Tongue (tissue), 2 donors: ENCODE results near the gene TRNAU1AP. TPM values are rescaled to one million over a fixed set of nuclear protein-coding genes. Genes with fewer than 3 reads are reported as not detected.
A peak's percentile ranks its signal among the peaks of the same experiment; 100 is the strongest.
"Not testable (repeated sequence)": the region's sequence is repeated elsewhere in the genome, so short reads cannot be mapped to it uniquely, and the experiment has no call there.

Experiments used
- DNase-seq: peaks from one replicate; pipeline ENCODE4 v3.0.0-alpha.2; 2015
- total RNA-seq: library from RNA; depleted of rRNA; stranded (reverse); fragments of >200 nt; gene quantifications from one replicate; pipeline ENCODE4 v1.2.3, GENCODE V29; 2014

Gene TRNAU1AP
- total RNA-seq, 1 donor from 2014 or later, result 21.7 TPM

DNA sequence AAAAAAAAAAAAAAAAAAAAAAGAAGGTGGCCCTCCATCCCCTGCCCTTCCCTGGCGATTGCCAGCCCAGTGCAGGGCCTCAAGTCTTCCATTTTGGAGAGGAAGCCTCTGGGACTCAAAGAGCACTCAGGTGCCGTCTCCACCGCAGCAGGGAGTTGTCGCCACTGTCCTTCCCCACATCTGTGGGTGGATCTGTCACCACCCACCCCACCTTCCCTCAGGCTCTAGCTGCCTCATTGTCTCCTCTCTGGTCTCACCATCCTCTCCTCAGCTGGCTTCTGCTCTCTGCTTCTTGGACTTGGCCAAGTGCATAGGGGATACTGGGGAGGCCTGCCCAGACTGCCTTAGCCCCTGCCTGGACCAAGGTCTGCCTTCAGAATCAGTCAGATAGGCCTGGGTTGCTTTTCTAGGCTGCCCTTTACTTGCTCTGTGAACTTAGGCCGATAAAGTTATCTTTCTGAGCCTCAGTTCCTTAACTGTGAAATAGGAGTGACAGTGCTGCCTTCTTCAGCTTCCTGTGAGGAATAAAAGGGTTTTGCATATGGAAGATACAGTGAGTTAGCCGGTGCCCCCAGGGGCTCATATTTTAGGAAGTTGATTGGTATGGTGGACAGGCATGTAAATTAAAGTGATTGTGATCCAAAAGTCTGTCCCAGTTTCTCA is 31.3 kb upstream of the TRNAU1AP start:
- no peak for DNase-seq

DNA sequence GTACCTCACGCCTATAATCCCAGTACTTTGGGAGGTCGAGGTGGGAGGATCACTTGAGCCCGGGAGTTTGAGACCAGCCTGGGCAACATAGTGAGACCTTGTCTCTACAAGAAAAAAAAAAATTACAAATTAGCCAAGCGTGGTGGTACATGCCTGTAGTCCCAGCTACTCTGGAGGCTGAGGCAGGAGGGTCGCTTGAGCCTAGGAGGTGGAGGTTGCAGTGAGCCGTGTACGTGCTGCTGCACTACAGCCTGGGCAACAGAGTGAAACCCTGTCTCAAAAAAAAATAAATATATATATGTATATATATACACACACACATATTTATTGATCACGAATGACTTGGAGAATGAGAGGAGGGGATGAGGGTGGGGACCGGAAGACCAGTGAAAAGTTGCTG is 30.3 kb upstream of the TRNAU1AP start:
- DNase-seq, result not testable (repeated sequence)

DNA sequence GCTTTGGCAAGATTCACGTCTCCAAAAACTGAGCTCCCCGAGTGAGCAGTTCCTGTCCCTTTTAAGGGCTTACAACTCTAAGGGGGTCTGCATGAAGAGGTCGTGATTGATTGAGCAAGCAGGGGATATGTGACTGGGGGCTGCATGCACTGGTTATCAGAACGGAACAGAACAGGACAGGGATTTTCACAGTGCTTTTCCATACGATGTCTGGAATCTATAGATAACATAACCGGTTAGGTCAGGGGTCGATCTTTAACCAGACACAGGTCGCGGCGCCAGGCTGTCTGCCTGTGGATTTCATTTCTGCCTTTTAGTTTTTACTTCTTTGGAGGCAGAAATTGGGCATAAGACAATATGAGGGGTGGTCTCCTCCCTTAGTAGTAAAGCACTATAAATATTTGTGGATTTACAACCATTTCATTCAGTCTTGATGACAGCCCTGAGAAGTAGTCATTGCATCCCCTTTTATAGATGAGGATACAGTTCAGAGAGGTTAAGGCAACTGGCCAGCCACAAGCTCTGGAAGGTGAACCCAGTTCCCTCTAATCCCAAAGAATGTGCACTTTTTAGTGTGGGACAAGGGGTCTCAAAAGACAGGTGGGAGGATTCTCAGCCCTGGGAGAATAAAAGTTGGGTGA is 27.8 kb upstream of the TRNAU1AP start:
- not testable (repeated sequence) for DNase-seq

DNA sequence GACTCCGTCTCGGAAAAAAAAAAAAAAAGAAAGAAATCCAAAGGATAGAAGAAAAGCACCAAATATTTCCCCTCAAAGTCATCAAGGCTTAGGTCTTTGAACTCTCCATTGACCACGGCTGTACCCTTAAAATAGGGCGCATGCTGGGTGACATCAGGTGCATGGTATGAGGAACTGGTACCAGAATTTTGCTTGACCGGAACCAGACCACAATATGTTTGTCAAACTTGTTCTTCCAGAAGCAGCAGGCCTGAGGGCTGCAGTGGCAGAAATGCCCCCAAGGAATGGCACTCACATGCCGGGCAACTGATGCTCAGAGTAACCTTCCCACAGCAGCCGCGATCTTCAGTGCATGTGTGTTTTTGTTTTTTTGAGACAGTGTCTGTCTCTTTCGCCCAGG is 26.0 kb upstream of the TRNAU1AP start:
- DNase-seq, result no peak

DNA sequence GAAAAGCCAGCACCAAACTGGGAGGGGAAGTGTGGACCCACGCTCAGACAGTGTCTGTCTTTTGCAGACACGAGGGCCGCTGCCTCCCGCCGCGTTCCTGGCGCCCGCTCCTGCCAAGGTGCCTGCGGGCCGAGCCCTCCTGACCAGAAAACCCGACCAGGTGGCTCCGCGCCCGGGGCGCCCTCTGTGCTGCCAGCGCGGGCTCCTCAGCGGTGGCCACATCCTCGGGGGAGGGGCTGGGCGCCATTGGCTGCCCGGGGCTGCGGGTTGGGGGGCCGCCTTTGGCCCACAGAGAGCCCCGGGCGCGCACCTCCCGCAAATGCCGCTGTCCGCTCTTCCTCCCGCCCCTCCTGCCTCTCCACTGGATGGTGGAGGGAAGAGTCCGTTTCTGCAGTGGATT is 22.4 kb upstream of the TRNAU1AP start:
- DNase-seq, result no peak

DNA sequence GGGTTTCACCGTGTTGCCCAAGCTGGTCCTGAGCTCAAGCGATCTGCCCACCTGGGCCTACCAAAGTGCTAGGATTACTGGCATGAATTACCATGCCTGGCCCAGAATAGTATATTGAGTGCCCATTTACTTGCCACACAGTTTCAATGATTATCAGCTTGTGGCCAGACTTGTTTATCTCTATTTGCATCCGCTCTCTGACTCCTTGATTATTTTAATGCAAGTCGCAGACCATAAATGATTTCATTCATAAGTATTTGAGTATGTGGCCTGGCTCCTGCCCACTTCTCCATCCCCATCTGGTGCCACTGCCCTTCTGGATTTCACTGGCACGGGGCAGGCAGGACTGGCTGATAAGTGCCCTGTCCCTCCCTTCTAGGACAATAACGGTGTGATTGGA is 18.2 kb upstream of the TRNAU1AP start:
- no peak for DNase-seq

DNA sequence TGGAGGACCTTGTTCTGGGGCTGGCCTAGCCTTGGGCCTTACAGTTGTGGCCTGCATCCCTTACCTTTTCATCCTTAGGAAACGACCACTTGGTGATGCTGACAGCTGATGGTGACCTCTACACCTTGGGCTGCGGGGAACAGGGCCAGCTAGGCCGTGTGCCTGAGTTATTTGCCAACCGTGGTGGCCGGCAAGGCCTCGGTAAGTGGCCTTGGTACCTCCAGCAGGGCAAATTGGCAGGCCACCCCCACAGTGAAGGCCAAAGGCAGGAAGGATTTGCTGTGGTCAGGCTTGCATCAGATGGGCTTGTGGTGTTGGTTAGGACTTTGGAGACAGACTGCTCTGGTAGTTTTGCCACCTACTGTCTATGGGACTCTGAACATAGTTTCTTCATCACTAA is 17.7 kb upstream of the TRNAU1AP start:
- DNase-seq, result no peak

DNA sequence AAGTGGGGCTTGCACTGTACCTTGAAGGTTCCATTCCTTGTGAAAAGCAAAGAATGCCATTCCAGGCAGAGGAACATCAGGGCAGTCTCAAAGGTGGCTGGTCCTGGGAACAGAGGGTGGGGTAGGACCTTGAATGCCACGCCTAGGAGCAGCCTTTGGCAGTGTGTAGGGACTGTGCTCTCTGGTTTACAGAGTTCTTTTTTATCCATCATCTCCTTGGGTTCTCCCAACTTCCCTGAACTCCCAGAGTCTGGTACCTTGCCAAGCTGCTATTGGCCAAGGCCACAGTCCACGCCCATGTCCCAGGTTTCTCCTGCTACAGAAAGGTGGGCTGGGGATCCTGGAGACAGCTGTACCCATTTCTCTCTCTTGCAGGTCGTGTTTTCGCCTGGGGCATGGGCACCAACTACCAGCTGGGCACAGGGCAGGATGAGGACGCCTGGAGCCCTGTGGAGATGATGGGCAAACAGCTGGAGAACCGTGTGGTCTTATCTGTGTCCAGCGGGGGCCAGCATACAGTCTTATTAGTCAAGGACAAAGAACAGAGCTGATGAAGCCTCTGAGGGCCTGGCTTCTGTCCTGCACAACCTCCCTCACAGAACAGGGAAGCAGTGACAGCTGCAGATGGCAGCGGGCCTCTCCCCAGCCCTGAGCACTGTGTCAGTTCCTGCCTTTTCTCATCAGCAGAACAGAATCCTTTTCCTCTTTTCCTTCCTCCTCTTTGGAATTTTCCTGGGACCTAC is 15.3 kb upstream of the TRNAU1AP start:
- DNase-seq, result peak; percentile 44

DNA sequence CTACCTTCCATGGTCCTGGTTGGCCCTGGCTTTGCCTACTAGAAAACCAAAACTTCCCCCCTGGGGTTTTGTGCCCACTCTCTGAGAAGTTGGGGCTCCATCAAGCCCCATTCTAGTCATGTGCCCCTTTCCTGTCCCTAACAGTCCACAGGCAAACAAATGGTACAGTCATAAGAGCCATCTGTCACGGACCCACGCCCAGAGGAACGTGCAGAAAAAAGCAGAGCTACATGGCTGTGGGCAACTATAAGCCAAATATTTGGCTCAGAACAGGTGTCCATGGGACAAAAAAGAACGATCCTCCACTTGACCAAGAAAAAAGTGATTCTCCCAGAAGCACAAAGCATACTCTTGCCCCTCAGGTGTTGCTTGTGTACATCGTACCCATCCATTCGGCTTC is 14.6 kb upstream of the TRNAU1AP start:
- DNase-seq, result peak; percentile 20

DNA sequence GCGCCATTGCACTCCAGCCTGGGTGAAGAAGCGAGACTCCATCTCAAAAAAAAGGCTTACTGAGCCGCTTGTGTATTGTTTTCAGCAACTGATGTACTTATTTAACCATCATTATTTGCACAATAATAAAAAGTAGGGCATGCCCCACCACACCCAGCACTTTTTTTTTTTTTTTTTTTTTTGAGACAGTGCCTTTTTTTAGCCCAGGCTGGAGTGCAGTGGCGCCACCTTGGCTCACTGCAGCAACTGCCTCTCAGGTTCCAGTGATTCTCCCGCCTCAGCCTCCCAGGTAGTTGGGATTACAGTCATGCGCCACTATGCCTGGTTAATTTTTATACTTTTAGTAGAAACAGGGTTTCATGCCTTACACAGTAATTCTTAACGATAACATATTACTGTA is 12.2 kb upstream of the TRNAU1AP start:
- no peak for DNase-seq

DNA sequence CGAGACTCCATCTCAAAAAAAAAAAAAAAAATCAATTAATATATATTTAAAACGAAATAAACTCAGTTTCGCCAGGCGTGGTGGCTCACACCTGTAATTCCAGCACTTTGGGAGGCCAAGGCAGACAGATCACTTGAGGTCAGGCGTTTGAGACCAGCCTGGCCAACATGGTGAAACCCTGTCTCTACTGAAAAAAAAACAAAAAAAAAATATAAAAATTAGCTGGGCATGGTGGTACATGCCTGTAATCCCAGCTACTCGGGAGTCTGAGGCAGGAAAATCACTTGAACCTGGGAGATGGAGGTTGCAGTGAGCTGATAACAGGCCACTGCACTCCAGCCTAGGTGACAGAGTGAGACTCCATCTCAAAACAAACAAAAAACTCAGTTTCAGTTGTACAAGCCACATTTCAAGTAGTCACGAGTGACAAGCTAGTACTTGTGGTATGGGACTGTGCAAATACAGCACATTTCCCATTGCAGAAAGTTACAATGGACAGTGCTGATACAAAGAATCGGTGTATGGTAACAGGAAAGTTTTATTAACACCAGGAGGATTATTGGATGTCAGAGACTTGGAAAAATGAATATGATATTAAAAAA is 11.4 kb upstream of the TRNAU1AP start:
- not testable (repeated sequence) for DNase-seq

DNA sequence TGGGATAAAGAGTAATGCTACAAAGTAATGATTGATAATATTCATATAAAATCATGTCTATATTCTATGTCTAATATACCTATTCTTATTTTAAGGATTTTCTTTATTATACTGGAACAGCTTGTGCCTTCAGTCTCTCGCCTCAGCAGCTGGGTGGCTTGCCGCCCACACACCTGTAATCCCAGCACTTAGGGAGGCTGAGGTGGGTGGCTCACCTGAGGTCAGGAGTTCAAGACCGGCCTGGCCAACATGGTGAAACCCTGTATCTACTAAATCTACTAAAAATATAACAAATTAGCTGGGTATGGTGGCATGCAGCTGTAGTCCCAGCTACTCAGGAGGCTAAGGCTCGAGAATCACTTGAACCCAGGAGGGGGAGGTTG is 7.6 kb upstream of the TRNAU1AP start:
- DNase-seq, result no peak

DNA sequence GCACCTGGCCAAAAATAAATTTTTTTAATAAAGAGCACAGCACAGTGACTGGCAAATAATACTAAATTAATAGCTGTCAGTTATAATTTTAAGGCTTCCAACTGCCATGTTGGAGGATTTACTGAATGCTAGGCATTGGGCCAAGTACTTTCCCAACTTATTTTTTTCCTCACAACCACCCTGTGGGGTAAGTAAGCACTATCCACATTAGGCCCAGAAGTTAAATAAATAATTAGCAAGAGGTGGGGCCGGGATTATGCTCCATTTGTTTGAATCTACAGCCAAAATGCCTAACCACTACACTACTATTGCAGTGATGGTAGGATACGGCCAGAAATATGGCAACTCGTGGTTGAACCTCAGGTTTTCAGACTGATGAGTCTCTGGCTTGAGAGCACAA is 4.6 kb upstream of the TRNAU1AP start:
- no peak for DNase-seq

DNA sequence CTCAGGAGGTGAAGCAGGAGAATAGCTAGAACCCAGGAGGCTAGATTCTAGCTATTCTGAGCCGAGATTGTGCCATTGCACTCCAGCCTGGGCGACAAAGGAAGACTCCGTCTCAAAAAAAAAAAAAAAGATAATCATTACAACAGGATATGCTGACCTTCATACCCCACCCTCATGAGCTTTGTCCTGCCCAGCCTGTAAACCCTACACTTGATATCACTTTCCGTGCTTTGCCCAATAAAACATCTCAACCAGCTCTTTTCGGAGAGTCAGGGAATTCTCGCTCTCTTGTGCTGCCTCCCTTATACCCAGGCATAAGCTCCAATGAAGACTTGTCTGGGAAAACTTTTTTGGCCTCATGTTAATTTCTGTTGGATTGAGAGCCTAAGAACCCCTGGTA is 1.5 kb upstream of the TRNAU1AP start:
- no peak for DNase-seq

DNA sequence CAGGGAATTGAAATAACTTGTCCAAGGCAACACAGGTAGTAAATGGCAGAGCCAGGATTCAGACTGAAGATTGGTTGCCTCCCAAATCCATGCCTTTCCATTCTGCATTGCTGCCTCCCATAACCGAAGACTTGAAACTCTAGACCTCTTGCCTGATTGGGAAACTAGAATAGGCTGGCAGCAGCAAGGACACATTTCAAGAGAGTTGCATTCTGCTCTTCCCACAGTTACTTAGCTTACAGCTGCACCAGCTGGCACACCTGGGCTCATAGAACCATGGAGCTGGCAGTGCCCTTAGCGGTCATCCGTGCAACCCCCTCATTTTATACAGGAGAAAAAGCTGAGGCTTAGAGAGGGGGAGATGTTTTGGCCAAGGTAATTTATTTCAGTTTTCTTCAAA is 8.0 kb downstream of the TRNAU1AP start:
- no peak for DNase-seq

DNA sequence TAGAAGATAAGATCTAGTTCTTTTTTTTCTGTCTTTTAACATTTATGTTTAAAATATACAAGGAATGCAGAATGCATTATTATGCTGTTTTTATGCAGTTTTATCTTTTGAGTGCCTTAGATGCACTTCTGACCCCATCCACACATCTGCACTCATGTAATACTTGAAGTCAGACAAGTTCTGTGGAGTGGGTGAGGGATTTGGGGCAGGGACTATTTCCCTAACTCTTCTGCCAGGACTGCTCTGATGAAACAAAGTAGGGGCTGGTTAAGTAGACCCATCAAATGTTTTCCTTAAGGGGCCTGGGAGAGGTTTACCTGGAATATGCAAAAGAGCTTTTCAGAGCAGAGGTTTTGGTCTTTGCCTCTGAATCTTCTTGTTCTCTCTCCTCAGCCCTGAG is 11.4 kb downstream of the TRNAU1AP start:
- no peak for DNase-seq

DNA sequence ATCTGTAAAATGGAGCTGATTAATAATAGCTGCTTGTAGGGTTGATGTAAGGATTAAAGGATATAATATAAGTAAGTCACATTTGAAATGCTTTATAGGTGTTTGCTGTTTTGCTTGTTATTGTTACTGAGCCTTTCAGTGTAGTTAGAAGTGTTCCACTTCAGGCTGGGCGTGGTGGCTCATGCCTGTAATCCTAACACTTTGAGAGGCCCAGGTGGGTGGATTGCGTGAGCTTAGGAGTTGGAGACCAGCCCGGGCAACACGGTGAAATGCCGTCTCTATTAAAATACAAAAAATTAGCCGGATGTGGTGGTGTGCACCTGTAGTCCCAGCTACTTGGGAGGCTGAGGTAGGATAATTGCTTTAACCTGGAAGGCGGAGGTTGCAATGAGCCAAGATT is 12.2 kb downstream of the TRNAU1AP start:
- no peak for DNase-seq

DNA sequence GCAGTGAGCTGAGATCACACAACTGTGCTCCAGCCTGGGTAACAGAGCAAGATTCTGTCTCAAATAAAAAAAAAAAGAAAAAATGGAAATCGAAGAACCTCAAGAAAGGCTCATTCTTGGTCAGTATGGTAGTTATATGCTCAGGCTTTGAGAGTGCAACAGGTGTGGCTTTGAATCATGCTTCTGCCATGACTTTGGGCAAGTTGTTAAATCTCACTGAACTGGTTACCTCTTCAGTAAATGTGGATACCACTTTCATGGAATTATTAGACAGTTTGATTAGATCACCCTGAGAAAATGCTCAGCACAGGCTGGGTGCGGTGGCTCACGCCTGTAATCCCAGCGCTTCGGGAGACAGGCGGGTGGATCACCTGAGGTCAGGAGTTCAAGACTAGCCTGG is 12.8 kb downstream of the TRNAU1AP start:
- DNase-seq, result no peak

DNA sequence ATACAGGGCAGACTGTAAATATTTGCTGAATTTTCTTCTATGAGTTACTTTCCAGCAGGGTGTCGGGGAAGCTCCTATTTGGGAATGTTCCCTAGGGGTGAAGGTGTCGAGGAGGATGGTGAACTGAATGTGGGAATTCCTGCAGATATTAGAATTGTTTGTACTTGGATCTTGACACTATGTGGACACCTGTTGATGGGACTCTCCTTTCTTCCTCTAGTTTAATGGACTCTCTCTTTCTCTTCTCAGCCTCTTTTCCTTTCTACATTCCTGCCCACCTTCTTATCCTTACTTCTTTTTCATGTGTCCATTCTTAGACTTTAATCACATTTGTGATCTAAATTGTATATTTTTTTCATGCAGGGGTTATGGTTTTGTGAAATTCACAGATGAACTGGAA is 14.0 kb downstream of the TRNAU1AP start:
- no peak for DNase-seq

DNA sequence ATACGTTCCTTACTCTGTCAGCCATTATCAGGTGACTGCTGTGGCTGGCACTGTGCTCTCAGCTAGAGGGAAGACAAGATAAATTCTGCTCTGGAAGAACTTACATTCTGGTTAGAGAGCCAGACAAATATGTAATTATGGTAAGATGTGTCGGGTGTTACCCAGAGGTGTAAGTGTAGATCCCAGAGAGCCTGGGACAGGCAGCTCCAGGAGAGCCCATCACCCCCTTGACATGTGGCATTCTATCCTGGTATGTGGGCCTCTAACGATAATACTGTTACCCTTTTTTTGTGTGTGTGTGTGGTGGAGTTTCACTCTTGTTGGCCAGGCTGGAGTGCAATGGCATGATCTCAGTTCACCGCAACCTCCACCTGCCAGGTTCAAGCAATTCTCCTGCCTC is 19.0 kb downstream of the TRNAU1AP start:
- DNase-seq, result no peak

DNA sequence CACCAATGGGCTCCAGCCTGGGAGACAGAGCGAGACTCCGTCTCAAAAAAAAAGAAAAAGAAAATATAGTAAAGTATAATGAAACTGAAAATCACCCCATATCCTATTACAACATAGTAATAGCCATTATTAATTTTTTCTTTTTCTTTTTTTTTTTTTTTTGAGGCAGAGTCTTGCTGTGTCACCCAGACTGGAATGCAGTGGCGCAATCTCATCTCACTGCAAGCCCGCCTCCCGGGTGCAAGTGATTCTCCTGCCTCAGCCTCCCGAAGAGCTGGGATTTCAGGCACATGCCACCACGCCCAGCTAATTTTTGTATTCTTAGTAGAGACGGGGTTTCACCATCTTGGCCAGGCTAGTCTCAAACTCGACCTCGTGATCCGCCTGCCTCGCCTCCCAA is 20.0 kb downstream of the TRNAU1AP start:
- DNase-seq, result not testable (repeated sequence)

DNA sequence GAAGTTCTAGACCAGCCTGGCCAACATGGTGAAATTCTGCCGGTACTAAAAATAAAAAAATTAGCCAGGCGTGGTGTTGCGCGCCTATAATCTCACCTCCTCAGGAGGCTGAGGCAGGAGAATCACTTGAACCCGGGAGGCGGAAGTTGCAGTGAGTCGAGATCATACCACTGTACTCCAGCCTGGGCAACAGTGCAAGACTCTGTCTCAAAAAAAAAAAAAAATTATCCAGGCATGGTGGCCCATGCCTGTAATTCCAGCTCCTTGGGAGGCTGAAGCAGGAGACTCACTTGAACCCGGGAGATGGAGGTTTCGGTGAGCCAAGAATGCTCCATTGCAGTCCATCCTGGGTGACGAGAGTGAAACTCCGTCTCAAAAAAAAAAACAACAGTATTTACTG is 20.7 kb downstream of the TRNAU1AP start:
- DNase-seq, result no peak

DNA sequence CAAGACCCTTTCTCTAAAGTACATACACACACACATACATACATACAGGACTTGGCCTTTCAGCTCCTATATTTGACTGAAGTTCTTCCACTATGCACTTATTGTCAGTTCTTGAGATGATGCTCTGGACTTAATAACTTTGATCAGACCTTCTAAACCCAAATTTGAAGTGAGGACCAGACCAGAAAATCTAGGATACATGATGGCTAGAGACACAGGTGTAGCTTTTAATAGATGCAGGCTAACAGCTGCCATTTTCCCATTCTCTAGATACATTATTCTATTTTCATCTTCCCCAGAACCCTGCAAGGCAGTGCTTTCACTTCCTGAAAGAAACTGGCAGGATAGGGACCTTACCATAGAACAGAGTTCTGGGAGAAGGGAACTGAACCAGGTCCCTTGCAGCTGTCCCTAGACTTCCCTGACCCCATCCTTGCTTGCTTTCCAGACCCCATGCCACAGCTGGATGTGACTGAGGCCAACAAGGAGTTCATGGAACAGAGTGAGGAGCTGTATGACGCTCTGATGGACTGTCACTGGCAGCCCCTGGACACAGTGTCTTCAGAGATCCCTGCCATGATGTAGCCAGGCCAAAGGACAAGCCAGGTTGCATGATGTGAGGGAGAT is 24.3 kb downstream of the TRNAU1AP start:
- DNase-seq, result no peak
